Fibroblast of villous mesenchyme (primary cell): Measurements from ENCODE around the gene ORC3. TPM values are rescaled to one million over a fixed set of nuclear protein-coding genes. Genes with fewer than 3 reads are reported as not detected.

Source experiments
- DNase-seq: peaks from one replicate; pipeline ENCODE4 v3.0.0-alpha.2; 2010; ENCODE audit warnings: low read depth
- H3K4me3 ChIP-seq: 2 replicates; pipeline ENCODE4 v1.5.1; 2011; ENCODE audit warnings: low read depth, mild to moderate bottlenecking, low read length
- total RNA-seq: library from RNA; depleted of rRNA; stranded (reverse); fragments of >200 nt; gene quantifications from 2 replicates; pipeline ENCODE4 v1.2.3, GENCODE V29; 2012
- TF ChIP-seq, protein P1 (sequence below): IDR thresholded peaks from 2 replicates; pipeline ENCODE4 v1.5.1; 2012; ENCODE audit warnings: low read depth, mild to moderate bottlenecking, low read length; ENCODE audit not compliant: insufficient read depth

The ORC3 gene
- total RNA-seq, 1 donor = 32.0 TPM

- H3K4me3 ChIP-seq = no peak overlapping the region
Observed at GRCh38 chr6:87573307-87574024, 16.5 kb upstream of the ORC3 start.

DNA sequence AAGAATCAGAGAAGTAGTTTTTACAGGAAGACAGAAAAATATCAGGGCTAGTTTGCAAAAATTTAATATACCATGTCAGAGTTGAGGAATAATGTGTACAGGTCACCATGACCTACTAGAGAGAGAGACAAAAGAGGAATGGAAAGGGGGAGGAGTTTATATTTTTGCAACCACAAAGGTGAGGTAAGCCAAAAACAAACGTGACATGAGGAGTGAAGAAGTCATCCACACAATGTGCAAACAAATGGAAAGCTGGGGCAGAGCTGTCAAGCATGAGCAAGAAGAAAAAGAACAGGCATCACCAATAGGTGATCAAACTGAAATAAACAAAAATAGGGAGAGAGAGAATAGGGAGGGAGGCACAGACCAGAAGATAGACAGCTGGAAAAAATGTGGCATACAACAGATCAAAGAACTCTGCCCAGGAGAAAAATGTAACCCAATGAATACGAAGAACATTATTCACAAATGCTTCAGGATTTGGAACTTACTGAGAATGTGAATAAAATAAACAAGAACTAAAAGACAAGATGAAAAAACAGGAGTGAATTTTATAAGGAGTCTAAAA is 15.6 kb upstream of the ORC3 start:
- no peak overlapping the region for H3K4me3 ChIP-seq
- TF ChIP-seq, protein P1, sequence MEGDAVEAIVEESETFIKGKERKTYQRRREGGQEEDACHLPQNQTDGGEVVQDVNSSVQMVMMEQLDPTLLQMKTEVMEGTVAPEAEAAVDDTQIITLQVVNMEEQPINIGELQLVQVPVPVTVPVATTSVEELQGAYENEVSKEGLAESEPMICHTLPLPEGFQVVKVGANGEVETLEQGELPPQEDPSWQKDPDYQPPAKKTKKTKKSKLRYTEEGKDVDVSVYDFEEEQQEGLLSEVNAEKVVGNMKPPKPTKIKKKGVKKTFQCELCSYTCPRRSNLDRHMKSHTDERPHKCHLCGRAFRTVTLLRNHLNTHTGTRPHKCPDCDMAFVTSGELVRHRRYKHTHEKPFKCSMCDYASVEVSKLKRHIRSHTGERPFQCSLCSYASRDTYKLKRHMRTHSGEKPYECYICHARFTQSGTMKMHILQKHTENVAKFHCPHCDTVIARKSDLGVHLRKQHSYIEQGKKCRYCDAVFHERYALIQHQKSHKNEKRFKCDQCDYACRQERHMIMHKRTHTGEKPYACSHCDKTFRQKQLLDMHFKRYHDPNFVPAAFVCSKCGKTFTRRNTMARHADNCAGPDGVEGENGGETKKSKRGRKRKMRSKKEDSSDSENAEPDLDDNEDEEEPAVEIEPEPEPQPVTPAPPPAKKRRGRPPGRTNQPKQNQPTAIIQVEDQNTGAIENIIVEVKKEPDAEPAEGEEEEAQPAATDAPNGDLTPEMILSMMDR = no peak
- DNase-seq = no peak

More at GRCh38 chr6:87573307-87574024, 16.5 kb upstream of the ORC3 start:
- TF ChIP-seq, protein P1 = no peak
- DNase-seq = no peak

GRCh38 chr6:87575423-87575822 is 14.5 kb upstream of the ORC3 start:
- TF ChIP-seq, protein P1 = no peak
- DNase-seq = no peak
- H3K4me3 ChIP-seq = no peak overlapping the region

DNA sequence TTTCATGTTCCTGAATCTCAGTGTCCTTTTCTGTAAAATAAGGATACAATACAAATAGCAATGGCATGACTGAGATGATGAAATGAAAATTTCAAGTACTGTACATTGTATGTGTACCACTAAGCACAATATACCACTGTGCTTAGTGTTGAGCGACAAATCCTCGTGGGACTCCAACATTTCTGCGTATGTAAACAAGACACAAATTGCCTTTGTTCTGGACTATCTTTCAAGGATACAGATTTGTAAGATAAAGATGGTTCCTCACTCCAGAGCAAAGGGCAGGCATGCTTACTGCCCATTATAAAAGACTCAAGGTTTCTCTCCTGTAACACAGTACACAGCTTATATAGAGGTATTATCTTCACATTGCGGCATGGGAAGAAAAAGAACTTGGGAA is 6.1 kb upstream of the ORC3 start:
- H3K4me3 ChIP-seq = no peak overlapping the region
- no peak for DNase-seq
- TF ChIP-seq, protein P1 = no peak

- no peak for DNase-seq
- no peak overlapping the region for H3K4me3 ChIP-seq
- TF ChIP-seq, protein P1 = no peak
Observed at GRCh38 chr6:87586371-87587077, 3.4 kb upstream of the ORC3 start.

GRCh38 chr6:87588756-87589407 is 1.1 kb upstream of the ORC3 start:
- peak overlapping the region; percentile 70 for H3K4me3 ChIP-seq
- no peak for DNase-seq
- TF ChIP-seq, protein P1 = no peak
